ENCODE results near the gene LPAR1. TPM values are rescaled to one million over a fixed set of nuclear protein-coding genes. Genes with fewer than 3 reads are reported as not detected.
"Not testable (repeated sequence)": the region's sequence is repeated elsewhere in the genome, so short reads cannot be mapped to it uniquely, and the experiment has no call there.

The LPAR1 gene, protein sequence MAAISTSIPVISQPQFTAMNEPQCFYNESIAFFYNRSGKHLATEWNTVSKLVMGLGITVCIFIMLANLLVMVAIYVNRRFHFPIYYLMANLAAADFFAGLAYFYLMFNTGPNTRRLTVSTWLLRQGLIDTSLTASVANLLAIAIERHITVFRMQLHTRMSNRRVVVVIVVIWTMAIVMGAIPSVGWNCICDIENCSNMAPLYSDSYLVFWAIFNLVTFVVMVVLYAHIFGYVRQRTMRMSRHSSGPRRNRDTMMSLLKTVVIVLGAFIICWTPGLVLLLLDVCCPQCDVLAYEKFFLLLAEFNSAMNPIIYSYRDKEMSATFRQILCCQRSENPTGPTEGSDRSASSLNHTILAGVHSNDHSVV
- 10 to 100 TPM in 11 of 12 donors, not detected in 1; 37.3 to 73.8 (median 50.5) TPM for polyA plus RNA-seq (ENCODE audit: insufficient read length in 12 of 12)
- long read RNA-seq, donor 1, partial matches to known transcripts = 6 of 11 reads
- long read RNA-seq, donor 1, other reads (novel, unspliced or antisense) = 5 of 11 reads
- long read RNA-seq, donor 2, partial matches to known transcripts = 7 of 24 reads
- long read RNA-seq, donor 2, other reads (novel, unspliced or antisense) = 15 of 24 reads
- long read RNA-seq, donor 3, partial matches to known transcripts = 0 of 7 reads
- long read RNA-seq, donor 3, other reads (novel, unspliced or antisense) = 5 of 7 reads
- long read RNA-seq, donor 4, partial matches to known transcripts = 0 of 1 reads
- long read RNA-seq, donor 4, other reads (novel, unspliced or antisense) = 0 of 1 reads
- long read RNA-seq, donor 5 = 0 reads
- long read RNA-seq, donor 6, partial matches to known transcripts = 15 of 21 reads
- long read RNA-seq, donor 6, other reads (novel, unspliced or antisense) = 6 of 21 reads
- long read RNA-seq, donor 7, partial matches to known transcripts = 0 of 1 reads
- long read RNA-seq, donor 7, other reads (novel, unspliced or antisense) = 0 of 1 reads
- long read RNA-seq, donor 8, partial matches to known transcripts = 13 of 29 reads
- long read RNA-seq, donor 8, other reads (novel, unspliced or antisense) = 13 of 29 reads
- long read RNA-seq, donor 9, partial matches to known transcripts = 10 of 16 reads
- long read RNA-seq, donor 9, other reads (novel, unspliced or antisense) = 5 of 16 reads
- long read RNA-seq, donor 10, partial matches to known transcripts = 16 of 23 reads
- long read RNA-seq, donor 10, other reads (novel, unspliced or antisense) = 5 of 23 reads
- long read RNA-seq, donor 11, partial matches to known transcripts = 38 of 51 reads
- long read RNA-seq, donor 11, other reads (novel, unspliced or antisense) = 10 of 51 reads

DNA sequence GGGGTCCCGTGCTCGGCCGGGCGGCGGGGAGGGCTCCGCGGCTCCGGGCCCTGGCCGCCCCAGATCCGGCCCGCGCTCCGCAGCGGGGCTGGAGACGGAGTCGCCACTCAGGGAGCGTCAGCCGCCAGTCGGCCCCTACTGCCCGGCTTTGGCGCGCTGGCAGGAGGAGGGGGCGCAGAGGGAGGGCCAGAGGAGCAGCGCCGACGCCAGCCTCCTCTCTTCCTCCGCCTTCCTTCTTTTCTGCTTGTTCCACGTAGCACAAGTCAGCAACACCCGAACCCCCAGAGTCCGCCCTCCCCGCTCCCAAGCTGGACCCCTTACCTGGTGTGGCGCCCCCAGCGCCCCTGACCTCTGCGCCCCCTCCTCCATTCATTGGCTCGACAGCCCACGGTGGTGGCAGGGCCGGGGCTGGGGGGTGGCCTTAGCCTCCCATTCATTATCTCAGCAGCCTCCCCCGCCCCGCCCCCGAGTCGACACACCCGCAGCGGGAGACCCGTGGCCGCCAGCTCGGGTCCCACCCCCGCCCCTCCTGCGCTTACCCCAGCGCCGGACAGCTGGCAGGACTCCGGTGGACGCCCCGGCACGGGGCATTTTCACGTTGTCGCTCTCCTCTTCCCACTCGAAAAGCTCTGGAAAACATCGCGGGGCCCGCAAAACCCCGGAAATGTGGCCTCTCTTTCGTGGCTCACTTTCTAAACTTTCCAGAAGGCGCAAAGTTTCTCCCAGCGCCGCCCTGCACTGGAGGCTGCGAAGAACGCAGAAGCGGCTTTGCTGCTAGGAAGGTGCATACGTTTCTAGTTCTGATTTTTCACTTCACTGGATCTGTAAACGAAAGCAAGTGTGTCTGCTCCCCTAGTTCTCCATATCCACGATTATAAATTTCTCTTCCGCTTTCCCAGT lies at the start of gene LPAR1:
Gene LPAR1 (minus strand): TSS at position 140 of the 900 bp plus-strand sequence. CDS start 66,353 bp downstream, outside the sequence.
- peak; percentile 83 for DNase-seq

DNA sequence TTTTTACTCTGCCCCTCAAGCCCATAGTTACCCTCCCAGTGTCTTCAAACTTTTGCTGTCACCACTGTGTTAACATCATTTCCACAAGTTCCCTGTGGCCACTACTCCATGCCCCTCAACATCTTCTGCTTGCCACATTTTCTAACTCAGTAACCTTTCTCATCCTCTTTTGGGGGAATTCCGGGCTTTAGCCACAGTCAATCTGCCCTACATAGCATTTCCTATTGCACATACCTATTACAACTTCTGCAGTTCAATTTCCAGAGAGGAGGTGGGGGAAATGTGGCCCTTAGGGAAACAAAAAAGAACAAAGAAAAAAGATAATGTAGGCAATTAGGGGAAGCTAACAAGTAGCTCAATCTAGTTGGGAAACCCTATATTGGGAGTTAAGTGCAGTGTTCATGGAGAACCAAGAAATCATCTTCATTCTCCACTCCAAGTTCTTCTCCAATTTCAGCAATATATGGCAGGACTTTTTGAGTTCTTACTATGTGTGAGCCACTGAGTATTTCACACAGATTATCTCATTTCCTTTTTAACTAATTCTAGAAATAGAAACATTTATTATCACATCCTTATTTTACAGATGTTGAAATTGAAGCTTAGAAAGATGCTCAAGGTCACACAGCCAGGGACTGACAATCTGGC lies 40.2 kb upstream of the LPAR1 start:
- DNase-seq = no peak

DNA sequence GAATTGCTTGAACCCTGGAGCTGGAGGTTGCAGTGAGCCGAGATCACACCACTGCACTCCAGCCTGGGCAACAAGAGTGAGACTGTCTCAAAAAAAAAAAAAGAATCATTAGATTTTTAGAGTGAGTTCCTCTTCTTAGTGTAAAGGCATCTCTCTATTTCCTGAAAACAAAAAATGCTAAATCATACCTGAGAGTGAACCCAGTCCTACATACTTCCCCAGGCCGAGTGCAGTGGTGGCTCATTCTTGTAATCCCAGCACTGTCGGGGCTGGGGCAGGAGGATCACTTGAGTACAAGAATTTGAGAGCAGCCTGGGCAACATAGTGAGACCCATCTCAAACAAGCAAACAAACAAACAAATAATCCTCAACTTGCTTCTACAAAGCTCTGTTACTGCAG lies 38.2 kb upstream of the LPAR1 start:
- no peak for DNase-seq

DNA sequence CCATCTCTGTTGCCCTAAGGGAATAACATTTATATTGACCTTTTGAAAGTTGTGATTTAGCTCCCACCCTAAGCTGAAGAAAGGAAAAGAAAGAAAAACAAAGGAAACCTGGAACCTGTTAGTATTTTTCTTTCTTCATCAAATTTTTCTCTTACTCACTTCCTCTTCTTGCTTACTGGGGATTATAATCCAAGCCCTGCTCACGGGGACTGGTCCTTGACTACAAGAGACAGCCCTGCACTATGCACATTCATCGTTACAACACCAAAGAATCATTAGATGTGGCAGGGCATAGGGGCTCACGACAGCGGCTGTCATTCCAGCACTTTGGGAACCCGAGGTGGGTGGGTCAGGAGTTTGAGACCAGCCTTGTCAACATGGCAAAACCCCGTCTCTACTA lies 37.8 kb upstream of the LPAR1 start:
- DNase-seq = no peak

DNA sequence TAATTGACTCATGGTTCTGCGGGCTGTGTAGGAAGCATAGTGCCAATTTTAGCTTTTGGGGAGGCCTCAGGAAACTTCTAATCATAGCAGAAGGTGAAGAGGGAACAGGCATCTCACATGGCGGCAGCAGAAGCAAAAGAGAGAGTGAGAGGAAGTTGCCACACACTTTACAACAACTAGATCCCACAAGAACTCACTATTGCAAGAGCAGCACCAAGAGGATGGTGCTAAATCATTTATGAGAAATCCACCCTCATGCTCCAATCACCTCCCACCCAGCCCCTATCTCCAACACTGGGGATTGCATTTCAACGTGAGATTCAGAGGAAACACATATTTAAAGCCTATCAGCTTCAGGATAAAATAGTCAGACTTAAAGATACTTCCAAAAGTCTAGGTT lies 36.1 kb upstream of the LPAR1 start:
- no peak for DNase-seq

DNA sequence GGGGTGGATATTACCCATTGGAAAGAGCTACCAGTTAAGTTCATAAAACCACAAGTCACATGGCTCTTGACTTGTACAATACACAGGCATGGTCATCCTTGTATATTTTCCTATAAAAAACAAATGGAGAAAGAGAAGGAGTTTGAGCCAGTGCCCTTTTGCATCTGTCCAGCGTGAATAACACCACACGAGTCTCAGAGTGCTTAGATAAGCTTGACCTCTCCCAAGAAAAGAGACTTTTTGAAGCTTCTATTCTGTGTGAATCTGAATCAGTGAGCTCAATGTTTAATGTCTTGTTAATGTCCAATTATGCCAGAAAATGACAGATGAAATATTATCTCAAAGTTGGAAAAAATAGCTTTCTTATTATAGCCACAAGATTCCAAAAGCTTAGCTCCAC lies 30.9 kb upstream of the LPAR1 start:
- DNase-seq = no peak

DNA sequence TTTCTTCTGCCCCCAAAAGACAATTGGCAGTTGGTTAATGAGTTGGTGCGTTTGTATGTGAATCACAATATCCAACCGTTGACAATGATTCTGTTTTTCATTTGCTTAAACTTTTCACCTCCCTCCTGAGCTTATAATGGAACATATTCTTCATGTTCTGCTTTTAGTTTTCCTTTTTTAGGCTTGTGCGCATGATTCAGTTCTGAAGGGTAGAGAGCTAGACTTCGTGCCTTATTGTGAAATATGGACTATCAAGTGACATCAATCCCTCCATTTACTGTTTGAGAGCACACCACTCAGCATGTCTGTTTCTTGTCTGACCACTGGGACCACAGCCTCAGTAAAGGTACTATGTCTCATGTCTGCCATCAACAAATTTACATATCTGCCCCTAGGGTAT lies 30.5 kb upstream of the LPAR1 start:
- DNase-seq = peak; percentile 58

DNA sequence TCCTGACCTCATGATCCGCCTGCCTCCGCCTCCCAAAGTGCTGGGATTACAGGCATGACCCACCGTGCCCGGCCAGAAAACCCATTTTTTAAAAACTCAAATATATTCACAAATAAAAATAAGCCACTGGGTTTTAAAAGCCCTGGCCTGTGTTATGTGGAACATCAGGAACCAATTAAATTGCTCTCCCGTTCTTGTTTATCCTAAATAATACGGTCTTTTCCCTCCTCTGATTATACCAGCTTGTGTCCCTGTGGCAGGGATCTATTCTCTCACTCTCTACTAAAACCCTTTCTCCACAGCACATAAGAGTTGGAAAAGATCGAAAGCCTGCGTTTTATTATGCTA lies 30.1 kb upstream of the LPAR1 start:
- no peak for DNase-seq

DNA sequence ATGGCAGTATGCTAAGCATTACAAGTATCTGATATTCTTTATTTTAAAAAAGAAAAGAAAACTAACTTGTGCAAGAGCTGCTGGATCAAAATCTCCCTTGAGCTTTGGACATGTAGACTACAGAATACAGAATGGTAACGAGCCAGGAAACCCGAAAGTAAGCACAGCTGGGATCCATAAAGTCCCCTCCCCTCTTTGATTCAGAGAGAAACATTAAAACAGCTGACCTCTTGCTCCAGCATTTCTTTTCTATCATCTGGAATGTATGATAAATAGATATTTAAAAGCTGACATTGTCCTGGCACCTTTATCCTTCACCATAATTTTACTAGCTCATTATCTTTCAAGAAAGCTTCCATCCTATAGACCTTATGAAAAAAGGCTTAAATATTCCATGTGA lies 28.2 kb upstream of the LPAR1 start:
- peak; percentile 83 for DNase-seq

DNA sequence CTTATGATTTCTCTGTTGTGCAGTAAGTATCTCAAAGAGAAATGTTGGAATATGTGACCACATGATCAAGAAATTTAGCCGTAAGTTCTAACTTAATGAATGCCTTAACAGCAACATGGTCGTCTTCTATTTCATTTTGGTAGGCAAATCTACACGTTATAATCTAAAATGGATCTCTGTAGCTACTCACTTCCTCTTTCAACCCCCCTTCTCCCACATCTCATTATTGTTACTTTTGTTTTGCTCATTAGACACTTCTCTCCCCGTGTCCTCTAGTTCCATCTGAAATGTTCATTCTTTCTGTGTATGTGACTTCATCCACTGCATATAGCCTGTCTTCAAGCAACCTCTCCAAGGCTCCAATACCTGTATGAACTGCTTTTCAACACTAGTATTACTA lies 27.1 kb upstream of the LPAR1 start:
- no peak for DNase-seq

DNA sequence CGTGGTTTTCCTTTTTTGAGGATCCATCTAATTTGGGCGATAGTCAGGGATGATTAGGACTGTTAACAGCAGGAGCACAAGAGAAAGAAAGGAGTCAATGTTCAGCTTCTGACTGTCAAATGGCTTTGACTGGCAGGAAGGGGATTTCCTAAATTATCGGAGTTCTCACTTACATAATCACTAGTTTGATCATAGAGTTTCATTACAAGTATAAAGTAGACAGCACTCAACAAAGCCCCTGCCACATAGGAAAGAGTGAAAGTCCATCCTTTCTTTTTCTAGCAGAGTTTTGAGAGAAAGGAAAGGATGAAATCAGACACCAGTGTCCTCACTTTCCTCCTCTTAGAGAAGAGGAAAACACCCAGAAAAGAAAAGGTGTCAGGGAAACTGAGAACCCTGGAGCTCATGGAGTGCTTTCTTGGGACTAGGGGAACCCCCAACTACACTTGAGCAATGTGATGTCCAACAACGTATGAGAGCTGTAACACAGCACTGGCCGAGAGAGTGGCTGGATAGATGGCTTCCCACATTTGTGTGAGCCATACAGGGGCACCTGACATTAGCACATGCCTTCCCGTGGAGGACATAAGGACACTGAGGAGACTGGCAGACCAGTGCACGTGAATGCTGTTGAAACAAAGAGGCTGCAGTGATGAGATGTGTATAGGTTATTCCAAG lies 26.0 kb upstream of the LPAR1 start:
- no peak for DNase-seq

DNA sequence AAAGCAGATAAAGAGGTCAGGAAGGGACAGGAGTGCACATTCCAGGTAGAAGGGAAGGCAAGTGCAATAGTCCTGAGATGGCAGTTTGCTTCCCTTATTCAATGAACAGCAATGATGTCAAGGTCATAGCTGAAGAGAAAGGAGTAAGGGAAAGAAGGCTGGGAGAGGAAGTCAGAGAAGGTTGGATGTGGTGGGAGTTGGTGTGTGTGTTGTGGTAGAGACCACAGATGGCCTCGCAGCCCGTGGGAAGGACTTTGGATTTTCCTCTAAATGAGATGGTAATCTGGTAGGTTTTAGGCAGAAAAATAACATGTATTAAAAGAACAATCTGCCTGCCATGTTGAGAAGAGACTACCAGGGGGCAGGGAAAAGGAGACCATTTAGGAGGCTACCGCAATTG lies 25.1 kb upstream of the LPAR1 start:
- DNase-seq = no peak

DNA sequence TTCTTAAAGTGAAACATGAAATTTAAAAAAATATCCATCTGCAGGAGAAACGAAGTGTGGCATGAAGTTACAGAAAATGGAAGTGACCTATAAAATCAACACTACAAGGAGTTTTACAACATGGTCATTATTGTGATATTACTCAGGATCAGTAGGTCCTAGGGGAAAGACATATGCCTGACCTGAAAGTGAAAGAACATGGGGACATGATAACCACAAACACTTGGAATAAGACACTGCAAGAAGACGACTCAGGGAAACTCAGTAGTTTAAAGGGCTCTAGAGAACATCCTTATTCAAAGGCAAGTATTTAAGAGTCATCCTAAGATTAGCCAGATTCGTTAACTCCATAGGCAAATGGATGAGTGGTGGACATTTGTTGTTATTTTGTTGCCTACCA lies 19.9 kb upstream of the LPAR1 start:
- no peak for DNase-seq

DNA sequence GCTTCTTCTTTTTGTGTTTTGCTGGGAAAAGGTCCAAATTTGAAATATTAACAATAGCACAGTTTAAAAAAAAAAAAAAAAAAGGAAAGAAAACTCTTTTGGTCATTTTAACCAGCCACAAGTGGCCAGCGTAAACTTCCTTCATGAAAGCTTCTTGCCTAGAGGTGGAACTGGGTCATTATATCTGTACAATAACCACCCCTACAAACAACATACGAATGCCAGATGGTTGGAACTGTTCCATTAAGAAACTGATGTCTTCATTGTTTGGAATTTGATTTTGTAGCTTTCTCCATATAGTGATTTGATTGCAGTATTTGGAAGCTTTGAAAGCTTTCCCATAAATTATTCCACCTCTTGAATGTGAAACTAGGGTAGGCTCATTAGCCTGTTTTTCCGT lies 18.3 kb upstream of the LPAR1 start:
- DNase-seq = peak; percentile 73

DNA sequence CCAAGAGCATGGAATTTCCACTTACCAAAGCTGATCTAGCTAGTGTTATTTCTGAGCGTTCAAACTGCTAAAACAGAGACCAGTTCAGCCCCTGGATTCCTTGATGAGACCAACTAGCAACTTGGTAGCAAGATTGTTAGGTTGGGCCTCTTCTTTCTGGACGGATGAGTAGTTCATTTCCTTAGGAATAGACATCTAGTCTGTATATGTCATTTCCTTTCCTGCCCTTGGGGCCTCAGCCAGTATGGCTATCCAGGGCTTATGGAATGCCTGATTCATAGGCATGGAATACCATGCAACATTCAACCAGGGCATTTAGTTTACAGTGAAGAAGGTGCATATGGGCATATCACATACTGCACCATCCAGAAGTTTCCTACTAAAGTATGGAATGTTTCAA lies 14.5 kb upstream of the LPAR1 start:
- no peak for DNase-seq

DNA sequence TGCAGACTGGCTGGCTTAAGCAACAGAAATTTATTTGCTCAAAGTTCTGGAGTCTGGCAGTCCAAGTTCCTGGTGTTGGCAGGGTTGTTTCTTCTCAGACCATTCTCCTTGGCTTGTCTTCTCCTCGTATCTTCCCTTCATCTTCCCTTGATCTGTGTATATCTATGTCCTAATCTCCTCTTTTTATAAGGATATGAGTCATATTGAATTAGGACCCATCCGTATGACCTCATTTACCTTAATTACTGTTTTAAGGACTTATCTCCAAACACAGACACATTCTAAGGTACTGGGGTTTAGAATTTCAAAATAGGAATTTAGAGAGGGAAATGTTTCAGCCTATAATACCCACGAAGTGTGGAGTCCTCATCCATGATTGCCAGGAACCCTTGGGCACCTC lies 13.1 kb upstream of the LPAR1 start:
- DNase-seq = no peak

DNA sequence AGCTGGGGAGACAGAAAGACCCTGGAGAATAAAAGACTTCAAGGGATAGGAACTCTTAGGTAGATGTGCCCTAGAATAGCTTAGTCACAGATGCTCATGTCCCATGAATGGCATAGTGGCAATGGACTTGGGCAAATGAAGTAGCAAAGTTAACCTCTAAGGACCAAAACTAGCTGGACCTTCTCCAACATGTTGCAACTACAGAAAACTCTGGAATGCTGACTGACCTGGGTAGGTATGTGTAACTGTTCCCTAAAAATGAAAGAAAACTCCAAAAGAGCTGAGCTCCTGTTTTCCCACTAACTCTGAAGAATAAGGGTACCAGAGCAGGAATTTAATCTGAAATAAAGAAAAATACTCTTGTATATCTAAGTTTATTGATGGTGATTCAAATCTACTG lies 12.5 kb upstream of the LPAR1 start:
- no peak for DNase-seq

DNA sequence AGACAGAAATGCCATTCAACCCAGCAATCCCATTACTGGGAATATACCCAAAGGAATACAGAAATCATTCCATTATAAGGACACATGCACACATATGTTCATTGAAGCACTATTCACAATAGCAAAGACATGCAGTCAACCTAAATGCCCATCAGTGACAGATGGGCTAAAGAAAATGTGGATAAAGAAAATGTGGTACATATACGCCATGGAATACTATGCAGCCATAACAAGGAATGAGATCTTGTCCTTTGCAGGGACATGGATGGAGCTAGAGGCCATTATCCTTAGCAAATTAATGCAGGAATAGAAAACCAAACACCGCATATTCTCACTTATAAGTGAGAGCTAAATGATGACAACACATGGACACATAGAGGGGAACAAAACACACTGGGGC lies 9.0 kb upstream of the LPAR1 start:
- DNase-seq = not testable (repeated sequence)

DNA sequence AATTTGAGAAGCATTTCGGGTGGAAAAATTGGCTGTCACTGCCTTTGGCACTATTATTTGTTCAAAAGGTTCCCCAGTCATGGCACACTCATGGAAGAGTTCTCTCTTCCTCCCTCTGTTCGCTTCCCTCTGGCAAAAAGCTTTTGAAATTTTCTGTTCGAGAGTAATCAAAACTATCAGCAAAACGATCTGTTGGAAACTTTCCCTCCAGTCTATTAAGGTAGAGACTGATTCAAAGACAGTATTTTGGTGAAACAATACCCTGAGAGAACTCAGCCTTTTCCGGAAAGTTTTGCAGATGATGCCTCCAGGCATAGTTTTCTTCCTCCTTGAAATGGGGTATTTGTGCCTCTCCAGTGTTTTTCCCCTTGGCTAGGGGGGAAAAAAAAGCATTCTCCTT lies 3.6 kb upstream of the LPAR1 start:
- DNase-seq = no peak

DNA sequence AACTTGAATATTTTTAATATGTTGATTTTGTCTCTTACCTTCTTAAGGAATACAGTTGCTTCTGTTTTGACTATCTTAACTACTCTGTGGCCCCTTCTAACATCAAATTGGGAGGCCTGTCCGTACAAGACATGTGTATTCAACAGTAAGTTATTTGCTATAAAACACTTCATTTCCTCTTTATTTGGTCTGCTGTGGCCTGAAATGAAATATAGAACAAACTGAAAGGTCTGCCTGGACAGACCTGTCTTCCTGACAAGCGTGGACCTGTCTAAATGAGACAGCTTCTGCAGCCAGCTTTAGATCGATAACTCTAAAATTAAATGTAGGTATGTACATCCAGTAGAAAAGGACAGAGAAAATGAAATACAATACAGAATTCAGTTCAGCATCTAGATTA lies 2.2 kb upstream of the LPAR1 start:
- DNase-seq = no peak

Measured in muscle of arm (tissue), 14 donors.